HL-60 (cell line): ENCODE results near the gene CFAP61.

Source experiments
- CTCF ChIP-seq: IDR thresholded peaks from one replicate; pipeline ENCODE4 v1.5.1; 2011; ENCODE audit warnings: low read length, control low read depth, inconsistent platforms; ENCODE audit not compliant: insufficient read depth
- POLR2AphosphoS5 ChIP-seq: IDR thresholded peaks from 2 replicates; pipeline ENCODE4 v1.6.1; 2012; ENCODE audit warnings: low read depth
- TF ChIP-seq, protein P1 (sequence below): IDR thresholded peaks from 2 replicates; pipeline ENCODE4 v1.6.1; 2012; ENCODE audit warnings: low read depth; ENCODE audit not compliant: insufficient replicate concordance

- TF ChIP-seq CTCF (no peak), POLR2AphosphoS5 (no peak)
- TF ChIP-seq, protein P1, sequence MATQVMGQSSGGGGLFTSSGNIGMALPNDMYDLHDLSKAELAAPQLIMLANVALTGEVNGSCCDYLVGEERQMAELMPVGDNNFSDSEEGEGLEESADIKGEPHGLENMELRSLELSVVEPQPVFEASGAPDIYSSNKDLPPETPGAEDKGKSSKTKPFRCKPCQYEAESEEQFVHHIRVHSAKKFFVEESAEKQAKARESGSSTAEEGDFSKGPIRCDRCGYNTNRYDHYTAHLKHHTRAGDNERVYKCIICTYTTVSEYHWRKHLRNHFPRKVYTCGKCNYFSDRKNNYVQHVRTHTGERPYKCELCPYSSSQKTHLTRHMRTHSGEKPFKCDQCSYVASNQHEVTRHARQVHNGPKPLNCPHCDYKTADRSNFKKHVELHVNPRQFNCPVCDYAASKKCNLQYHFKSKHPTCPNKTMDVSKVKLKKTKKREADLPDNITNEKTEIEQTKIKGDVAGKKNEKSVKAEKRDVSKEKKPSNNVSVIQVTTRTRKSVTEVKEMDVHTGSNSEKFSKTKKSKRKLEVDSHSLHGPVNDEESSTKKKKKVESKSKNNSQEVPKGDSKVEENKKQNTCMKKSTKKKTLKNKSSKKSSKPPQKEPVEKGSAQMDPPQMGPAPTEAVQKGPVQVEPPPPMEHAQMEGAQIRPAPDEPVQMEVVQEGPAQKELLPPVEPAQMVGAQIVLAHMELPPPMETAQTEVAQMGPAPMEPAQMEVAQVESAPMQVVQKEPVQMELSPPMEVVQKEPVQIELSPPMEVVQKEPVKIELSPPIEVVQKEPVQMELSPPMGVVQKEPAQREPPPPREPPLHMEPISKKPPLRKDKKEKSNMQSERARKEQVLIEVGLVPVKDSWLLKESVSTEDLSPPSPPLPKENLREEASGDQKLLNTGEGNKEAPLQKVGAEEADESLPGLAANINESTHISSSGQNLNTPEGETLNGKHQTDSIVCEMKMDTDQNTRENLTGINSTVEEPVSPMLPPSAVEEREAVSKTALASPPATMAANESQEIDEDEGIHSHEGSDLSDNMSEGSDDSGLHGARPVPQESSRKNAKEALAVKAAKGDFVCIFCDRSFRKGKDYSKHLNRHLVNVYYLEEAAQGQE = no peak
Measured at GRCh38 chr20:20338133-20338730, 285.9 kb downstream of the CFAP61 start.
